ENCODE measurements around the gene HTR3B.
"Not testable (repeated sequence)": the region's sequence is repeated elsewhere in the genome, so short reads cannot be mapped to it uniquely, and the experiment has no call there.

The HTR3B gene

DNA sequence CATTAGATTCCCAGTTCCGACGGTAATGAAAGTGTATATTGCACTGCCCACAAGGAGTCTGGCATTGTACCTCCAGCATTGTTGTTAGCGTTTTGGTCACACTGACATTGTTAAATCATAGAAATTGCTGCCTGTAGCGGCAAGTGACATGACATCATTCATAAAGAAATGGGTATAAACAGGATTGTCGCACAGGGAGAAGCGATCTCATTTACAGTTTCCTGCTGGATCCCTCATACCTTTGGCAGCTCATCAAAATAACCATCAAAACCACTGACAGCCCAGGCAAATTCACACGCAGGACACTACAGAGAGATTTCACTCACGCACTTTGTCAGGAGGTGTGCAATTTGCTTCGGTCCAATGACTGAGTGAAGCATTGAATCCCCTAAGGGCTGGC lies 3.5 kb downstream of the HTR3B start:
- no peak for DNase-seq (ENCODE audit: low spot score)
- no peak for TF ChIP-seq CTCF (IDR thresholded peaks at IDR 0.05; ENCODE audit: extremely low read depth, insufficient read depth, missing control alignments)
- in situ Hi-C loops (cut with MboI; ENCODE audit: low pct_unique_long_range_greater_than_20kb, low sequenced_read_pairs, unreplicated experiment): no loop called here

DNA sequence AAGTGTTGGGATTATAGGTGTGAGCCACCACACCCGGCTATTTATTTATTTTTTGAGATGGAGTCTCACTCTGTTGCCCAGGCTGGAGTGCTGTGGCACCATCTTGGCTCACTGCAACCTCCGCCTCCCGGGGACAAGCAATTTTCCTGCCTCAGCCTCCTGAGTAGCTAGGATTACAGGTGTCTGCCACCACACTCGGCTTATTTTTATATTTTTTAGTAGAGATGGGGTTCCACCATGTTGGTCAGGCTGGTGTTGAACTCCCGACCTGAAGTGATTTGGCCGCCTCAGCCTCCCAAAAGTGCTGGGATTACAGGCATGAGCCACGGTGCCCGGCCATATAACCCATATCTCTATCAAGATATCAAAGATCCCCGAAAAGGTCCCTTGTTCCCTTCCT lies 6.9 kb downstream of the HTR3B start:
- DNase-seq (ENCODE audit: low spot score); in situ Hi-C loops (cut with MboI; ENCODE audit: low pct_unique_long_range_greater_than_20kb, low sequenced_read_pairs, unreplicated experiment): not testable (repeated sequence)

DNA sequence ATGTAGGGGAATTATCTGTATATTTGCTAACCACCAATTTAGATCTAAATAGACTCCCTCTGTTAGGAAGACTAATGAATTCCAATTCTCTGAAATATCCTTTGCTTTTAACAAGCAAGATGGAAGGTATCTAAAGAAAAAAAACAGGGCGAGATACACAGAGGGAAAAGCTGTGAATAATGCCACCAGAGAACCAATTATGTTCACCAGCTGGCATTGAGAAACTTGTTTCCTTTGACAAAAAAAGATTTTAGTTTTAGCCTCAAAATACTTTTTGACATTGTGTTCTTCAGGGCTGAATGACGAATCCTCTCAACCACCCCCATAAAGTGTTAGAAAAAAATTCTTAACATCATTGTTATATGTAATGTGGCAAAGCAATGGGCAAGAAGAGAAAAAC lies 19.0 kb downstream of the HTR3B start:
- in situ Hi-C loops (cut with MboI; ENCODE audit: low pct_unique_long_range_greater_than_20kb, low sequenced_read_pairs, unreplicated experiment): no loop called here
- no peak for DNase-seq (ENCODE audit: low spot score)
- no peak for TF ChIP-seq CTCF (IDR thresholded peaks at IDR 0.05; ENCODE audit: extremely low read depth, insufficient read depth, missing control alignments)

DNA sequence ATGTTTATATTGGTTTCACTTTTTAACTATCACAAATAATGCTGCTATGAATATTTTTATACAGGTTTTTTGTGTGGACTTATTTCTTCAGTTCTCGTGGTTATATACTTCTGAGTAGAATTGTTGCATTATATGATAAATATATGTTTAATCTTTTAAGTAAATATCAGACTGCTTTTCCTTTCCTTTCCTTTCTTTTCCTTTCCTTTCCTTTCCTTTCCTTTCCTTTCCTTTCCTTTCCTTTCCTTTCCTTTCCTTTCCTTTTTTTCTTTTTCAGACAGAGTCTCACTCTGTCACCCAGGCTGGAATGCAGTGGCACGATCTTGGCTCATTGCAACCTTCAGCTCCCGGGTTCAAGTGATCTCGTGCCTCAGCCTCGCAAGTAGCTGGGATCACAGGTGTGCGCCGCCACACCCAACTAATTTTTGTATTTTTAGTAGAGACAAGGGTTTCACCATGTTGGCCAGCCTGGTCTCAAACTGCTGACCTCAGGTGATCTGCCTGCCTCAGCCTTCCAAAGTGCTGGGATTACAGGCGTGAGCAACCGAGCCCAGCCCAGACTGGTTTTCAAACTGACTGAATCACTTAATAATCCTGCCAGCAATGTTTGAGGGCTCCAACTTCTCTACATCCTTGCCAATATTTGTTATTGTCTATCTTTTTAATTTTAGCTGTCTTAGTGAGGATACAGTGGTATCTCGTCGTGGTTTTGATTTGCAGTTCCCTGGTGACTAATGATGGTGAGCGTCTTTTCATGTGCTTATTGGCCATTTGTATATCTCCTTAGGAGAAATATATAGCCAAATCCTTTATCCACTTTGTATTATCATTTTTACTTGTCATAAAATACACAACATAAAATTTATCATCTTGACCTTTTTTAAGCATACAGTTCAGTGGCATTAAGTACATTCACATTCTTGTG lies 21.9 kb downstream of the HTR3B start:
- DNase-seq (ENCODE audit: low spot score): no peak
- TF ChIP-seq CTCF (IDR thresholded peaks at IDR 0.05; ENCODE audit: extremely low read depth, insufficient read depth, missing control alignments): no peak
- in situ Hi-C loops (cut with MboI; ENCODE audit: low pct_unique_long_range_greater_than_20kb, low sequenced_read_pairs, unreplicated experiment): no loop called here

GRCh38 chr11:113928311-113928710 lies 23.7 kb downstream of the HTR3B start:
- no peak for DNase-seq (ENCODE audit: low spot score)
- no peak for TF ChIP-seq CTCF (IDR thresholded peaks at IDR 0.05; ENCODE audit: extremely low read depth, insufficient read depth, missing control alignments)
- in situ Hi-C loops (cut with MboI; ENCODE audit: low pct_unique_long_range_greater_than_20kb, low sequenced_read_pairs, unreplicated experiment): no loop called here

GRCh38 chr11:113932788-113933187 lies 28.2 kb downstream of the HTR3B start:
- TF ChIP-seq CTCF (IDR thresholded peaks at IDR 0.05; ENCODE audit: extremely low read depth, insufficient read depth, missing control alignments): no peak
- DNase-seq (ENCODE audit: low spot score): no peak
- in situ Hi-C loops (cut with MboI; ENCODE audit: low pct_unique_long_range_greater_than_20kb, low sequenced_read_pairs, unreplicated experiment): no loop called here

DNA sequence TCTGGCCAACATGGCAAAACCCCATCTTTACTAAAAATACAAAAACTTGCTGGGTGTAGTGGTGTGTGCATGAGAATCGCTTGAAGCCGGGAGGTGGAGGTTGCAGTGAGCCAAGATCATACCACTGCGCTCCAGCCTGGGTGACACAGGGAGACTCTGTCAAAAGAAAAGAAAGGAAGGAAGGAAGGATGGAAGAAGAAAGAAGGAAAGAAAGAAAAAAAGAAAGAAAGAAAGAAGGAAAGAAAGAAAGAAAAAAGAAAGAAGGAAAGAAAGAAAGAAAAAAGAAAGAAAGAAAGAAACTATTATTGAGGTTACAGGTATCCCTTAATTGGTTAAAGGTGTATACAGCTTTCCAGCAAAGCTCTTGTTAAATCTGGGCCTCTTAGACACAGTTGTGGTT lies 29.6 kb downstream of the HTR3B start:
- DNase-seq (ENCODE audit: low spot score); in situ Hi-C loops (cut with MboI; ENCODE audit: low pct_unique_long_range_greater_than_20kb, low sequenced_read_pairs, unreplicated experiment): not testable (repeated sequence)

Measured in GM13977 (cell line).